ENCODE results near the gene CALN1.
A peak's percentile ranks its signal among the peaks of the same experiment; 100 is the strongest.

The CALN1 gene

DNA sequence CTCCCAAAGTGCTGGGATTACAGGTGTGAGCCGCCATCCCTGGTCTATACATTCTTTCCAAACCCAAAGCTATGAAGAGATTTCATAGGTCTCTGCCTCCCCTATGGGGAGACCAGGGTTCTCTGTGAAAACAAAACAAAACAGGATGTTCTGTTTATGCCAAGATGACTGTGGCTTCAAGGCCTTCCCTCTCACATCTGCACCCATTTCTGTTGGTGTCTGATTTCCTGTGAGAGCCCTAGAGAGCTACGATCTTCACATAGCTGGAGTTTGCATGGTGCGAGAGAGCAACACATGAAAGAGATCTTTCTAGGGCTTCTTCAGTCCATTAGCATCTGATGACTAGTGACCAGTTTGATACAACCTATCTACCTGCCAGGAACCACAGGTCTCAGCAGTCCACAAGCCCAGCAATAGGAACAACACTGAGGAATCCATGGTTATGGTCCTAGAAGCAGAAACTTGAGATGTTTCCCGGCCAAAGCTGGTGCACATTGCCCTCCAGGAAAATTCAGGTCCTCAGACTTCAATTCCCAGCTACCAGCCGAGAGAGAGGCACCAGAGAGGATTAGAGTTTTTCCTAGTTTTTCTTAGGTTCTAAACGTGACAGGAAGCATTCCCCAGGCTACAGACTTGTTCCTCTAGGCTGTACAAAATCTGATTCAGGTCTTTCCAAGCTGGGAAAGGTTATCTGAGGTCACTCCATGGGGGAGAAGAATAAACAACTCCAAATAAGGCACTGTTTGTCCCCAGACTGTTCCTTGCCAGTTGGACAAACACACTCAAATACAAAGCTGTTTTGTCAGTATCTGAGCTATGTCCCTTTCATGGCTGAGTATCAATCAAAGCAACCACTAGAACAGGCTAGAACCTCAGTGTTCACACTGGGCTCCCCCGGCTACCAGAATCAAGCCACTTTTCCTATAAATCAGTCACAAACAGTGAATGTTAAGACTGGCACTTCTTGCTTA lies 259.7 kb downstream of the CALN1 start:
- H3K27ac Mint-ChIP-seq, result peak overlapping the region; percentile 96
- no peaks in the 10 kb centered on the region for H3K36me3 Mint-ChIP-seq (ENCODE audit: low read depth)
- H3K4me1 Mint-ChIP-seq, result peaks cover 24% of the 10 kb centered on the region
- H3K4me3 Mint-ChIP-seq, result no peak overlapping the region
- TF ChIP-seq, protein P1, sequence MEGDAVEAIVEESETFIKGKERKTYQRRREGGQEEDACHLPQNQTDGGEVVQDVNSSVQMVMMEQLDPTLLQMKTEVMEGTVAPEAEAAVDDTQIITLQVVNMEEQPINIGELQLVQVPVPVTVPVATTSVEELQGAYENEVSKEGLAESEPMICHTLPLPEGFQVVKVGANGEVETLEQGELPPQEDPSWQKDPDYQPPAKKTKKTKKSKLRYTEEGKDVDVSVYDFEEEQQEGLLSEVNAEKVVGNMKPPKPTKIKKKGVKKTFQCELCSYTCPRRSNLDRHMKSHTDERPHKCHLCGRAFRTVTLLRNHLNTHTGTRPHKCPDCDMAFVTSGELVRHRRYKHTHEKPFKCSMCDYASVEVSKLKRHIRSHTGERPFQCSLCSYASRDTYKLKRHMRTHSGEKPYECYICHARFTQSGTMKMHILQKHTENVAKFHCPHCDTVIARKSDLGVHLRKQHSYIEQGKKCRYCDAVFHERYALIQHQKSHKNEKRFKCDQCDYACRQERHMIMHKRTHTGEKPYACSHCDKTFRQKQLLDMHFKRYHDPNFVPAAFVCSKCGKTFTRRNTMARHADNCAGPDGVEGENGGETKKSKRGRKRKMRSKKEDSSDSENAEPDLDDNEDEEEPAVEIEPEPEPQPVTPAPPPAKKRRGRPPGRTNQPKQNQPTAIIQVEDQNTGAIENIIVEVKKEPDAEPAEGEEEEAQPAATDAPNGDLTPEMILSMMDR (IDR thresholded peaks at IDR 0.05), result no peak
- H3K9me3 Mint-ChIP-seq, result peaks cover 4% of the 10 kb centered on the region
- no peak for DNase-seq
- no peaks in the 10 kb centered on the region for H3K27me3 Mint-ChIP-seq (ENCODE audit: low read depth, poor library complexity)

DNA sequence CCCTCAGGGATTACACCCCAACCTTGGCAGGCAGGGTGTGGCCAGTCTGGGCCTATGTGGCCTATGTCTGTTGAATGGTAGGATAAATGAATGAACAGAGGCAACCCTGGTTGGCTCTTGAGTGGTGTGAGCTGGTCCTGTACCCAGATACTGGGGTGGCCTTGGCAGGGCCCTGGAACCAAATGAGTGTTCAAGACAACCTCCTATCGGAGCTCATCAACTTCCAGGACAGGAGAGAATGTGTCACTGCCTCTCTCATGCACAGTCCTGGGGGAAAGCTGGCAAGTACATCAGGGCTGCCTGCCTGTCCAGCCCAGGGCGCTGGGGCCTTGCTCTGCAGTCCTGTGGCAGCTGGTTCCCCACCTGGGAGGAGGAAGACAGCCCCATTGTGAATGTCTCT lies 271.6 kb downstream of the CALN1 start:
- TF ChIP-seq, protein P1 (IDR thresholded peaks at IDR 0.05), result no peak
- Mint-ChIP-seq H3K27ac (no peak overlapping the region), H3K4me1 (no peaks in the 10 kb centered on the region), H3K27me3 (ENCODE audit: low read depth, poor library complexity) (peaks cover 5% of the 10 kb centered on the region), H3K4me3 (no peak overlapping the region), H3K9me3 (peaks cover 75% of the 10 kb centered on the region), H3K36me3 (ENCODE audit: low read depth) (peaks cover 18% of the 10 kb centered on the region)
- DNase-seq, result no peak

DNA sequence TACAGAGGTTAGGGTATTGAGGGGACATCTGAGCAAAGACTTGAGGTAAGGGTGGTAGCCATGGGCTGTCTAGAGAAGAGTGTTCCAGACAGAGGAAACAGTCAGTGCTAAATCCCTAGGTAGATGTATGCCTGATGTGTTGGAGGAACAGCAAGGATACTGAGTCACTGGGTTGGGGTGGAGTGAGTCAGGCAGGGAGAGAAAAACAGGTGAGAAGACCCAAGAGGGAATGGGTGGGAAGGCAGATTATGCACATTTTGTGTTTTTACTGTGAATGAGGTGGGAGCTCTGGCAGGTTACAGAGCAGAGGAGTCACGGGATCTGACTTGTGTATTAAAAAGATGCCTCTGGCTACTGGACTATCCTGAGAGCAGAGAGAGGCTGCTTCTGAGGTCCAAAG lies 285.0 kb downstream of the CALN1 start:
- Mint-ChIP-seq H3K36me3 (ENCODE audit: low read depth) (peaks cover 4% of the 10 kb centered on the region), H3K27ac (no peak overlapping the region), H3K4me3 (no peak overlapping the region), H3K9me3 (peaks cover 23% of the 10 kb centered on the region), H3K27me3 (ENCODE audit: low read depth, poor library complexity) (no peaks in the 10 kb centered on the region), H3K4me1 (no peaks in the 10 kb centered on the region)
- no peak for DNase-seq
- TF ChIP-seq, protein P1 (IDR thresholded peaks at IDR 0.05), result no peak

DNA sequence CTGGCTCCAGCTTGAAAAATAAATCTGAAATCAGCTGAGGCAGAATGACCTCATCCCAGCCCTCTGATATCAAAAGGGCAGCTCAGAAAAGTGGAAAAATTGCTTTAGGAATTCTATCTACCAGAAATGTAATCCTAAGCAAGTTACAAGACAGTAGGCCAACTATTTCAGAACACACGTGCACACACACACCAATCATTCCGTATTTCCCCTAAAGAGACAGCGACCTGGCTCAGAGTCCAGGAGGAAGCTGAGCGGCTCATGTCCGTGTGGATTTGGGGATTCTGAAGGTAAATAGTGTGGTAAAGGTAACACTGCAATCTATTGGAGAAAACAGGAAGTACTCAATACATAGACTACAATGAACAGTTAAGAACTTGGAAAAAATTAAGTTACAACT lies 288.2 kb downstream of the CALN1 start:
- DNase-seq, result no peak
- TF ChIP-seq, protein P1 (IDR thresholded peaks at IDR 0.05), result no peak
- no peaks in the 10 kb centered on the region for H3K4me1 Mint-ChIP-seq
- peaks cover 6% of the 10 kb centered on the region for H3K36me3 Mint-ChIP-seq (ENCODE audit: low read depth)
- peaks cover 15% of the 10 kb centered on the region for H3K9me3 Mint-ChIP-seq
- no peak overlapping the region for H3K27ac Mint-ChIP-seq
- H3K4me3 Mint-ChIP-seq, result no peak overlapping the region
- no peaks in the 10 kb centered on the region for H3K27me3 Mint-ChIP-seq (ENCODE audit: low read depth, poor library complexity)

DNA sequence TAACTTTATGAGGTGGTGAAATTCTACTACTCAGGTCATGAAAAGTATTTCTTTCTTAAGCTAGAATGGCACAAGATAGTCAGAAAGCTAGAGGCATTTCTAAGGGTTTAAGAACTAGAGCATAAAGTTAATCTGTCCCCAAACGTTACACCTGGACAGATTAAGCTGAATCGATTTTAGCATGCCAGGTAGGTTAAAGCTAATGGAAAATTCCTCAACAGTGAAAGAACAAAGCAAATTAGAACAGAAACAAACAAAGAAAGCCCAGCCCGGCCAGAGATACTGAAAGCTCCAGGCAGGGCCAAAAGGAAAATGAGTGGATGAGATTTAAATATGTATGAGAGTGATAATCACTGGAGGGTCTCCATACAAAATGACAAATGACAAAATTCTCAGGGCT lies 293.8 kb downstream of the CALN1 start:
- Mint-ChIP-seq H3K27ac (no peak overlapping the region), H3K36me3 (ENCODE audit: low read depth) (peaks cover 10% of the 10 kb centered on the region), H3K4me3 (no peak overlapping the region), H3K4me1 (peaks cover under 1% of the 10 kb centered on the region), H3K9me3 (peaks cover 37% of the 10 kb centered on the region), H3K27me3 (ENCODE audit: low read depth, poor library complexity) (peaks cover 5% of the 10 kb centered on the region)
- no peak for DNase-seq
- TF ChIP-seq, protein P1 (IDR thresholded peaks at IDR 0.05), result no peak

DNA sequence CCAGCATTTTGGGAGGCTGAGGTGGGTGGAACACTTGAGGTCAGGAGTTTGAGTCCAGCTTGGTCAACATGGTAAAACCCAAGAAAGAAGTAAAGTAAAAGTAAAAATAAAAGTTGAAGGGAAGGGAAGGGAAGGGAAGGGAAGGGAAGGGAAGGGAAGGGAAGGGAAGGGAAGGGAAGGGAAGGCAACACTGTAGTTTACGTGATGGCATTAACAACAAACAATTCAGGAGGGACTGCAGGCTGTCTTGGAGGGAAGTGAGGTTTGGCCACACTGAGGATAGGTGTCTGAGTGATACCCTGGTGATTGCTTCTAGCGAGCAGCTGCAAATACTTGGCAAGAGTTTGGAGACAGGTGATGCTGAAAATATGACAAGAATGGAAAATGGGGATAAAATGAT lies 298.0 kb downstream of the CALN1 start:
- DNase-seq, result no peak
- TF ChIP-seq, protein P1 (IDR thresholded peaks at IDR 0.05), result no peak
- peaks cover 11% of the 10 kb centered on the region for H3K27me3 Mint-ChIP-seq (ENCODE audit: low read depth, poor library complexity)
- no peak overlapping the region for H3K27ac Mint-ChIP-seq
- no peak overlapping the region for H3K4me3 Mint-ChIP-seq
- peaks cover 6% of the 10 kb centered on the region for H3K36me3 Mint-ChIP-seq (ENCODE audit: low read depth)
- H3K9me3 Mint-ChIP-seq, result peaks cover 27% of the 10 kb centered on the region
- peaks cover 13% of the 10 kb centered on the region for H3K4me1 Mint-ChIP-seq
